Measurements from ENCODE around the gene KIF22. TPM values are rescaled to one million over a fixed set of nuclear protein-coding genes. Genes with fewer than 3 reads are reported as not detected.
A peak's percentile ranks its signal among the peaks of the same experiment; 100 is the strongest.

Gene KIF22
- total RNA-seq, 6 experiments from 2014 or later, result 9.8 to 27.1 (median 24.7) TPM

DNA sequence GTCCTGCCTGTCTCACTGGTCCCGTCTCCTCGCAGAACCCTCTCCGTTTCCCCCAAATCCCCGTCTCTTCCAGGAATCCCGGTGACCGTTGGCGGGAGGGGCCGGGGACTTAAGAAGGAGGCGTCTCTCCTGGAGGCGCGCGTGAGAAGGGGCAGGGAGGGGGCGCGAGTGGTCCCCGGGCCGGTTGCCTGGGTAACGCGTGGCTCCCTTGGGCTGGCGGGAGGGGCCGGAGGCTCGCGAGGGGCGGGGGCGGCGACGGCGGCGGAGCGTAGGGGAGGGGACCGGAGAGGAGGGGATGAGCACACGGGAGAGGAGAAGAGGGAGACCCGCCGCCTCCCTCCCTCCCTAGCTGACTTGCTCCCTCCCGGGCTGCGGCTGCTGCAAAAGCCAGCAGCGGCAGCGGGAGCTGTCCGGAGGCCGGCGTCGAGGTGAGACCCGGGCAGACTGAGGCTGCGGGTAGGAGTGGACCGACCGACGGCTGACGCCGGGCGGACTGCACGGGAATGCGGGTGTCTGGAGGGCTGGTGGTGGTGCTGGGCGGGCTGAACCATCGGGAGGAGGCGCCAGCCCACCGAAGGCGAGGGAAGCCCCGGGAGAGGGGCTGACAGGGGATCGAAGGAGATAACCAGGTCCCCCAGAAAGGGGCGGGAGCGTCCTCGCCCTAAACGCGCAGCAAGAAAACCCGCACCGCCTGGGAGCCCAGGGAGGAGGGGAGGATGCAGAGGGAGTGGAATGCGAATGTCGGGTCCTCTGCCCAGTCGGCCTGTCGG lies 21.5 kb downstream of the KIF22 start, which contains the start of gene PRRT2:
PRRT2 (plus strand) TSS at position 298 of the 770 bp plus-strand sequence. CDS start 862 bp downstream, outside the sequence.
- 20% methylated on average over 27 of the region's 69 CpGs for WGBS (ENCODE audit: insufficient coverage, low coverage, low lambda C conversion rate, missing lambda C conversion rate)
- Histone ChIP-seq H3K4me1 (peaks cover 0 to 30% (median 6%) of the 10 kb centered on the region in 4 donors), H3K27me3 (no peaks in the 10 kb centered on the region), H3K9me3 (no peaks in the 10 kb centered on the region), H3K27ac (peak within 1 kb of the TSS; percentile 76 to 80 (median 78)), H3K36me3 (peaks cover 0 to 10% (median 0%) of the 10 kb centered on the region in 4 donors), H3K4me3 (peak within 1 kb of the TSS; percentile 32 to 60 (median 44))
- DNase-seq (peak in 2 of 3 donors; percentile 57 to 62), ATAC-seq (no peak)
- intact Hi-C loops (cut with DNase I), result loop anchor here in 1 of 2 donors (5.0 to 10.0 kb wide), 2 partner anchors 35 to 183 kb away; partner anchors contain the start of genes HIRIP3 and INO80E
- TF ChIP-seq, protein P1, sequence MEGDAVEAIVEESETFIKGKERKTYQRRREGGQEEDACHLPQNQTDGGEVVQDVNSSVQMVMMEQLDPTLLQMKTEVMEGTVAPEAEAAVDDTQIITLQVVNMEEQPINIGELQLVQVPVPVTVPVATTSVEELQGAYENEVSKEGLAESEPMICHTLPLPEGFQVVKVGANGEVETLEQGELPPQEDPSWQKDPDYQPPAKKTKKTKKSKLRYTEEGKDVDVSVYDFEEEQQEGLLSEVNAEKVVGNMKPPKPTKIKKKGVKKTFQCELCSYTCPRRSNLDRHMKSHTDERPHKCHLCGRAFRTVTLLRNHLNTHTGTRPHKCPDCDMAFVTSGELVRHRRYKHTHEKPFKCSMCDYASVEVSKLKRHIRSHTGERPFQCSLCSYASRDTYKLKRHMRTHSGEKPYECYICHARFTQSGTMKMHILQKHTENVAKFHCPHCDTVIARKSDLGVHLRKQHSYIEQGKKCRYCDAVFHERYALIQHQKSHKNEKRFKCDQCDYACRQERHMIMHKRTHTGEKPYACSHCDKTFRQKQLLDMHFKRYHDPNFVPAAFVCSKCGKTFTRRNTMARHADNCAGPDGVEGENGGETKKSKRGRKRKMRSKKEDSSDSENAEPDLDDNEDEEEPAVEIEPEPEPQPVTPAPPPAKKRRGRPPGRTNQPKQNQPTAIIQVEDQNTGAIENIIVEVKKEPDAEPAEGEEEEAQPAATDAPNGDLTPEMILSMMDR (IDR thresholded peaks at IDR 0.05), result no peak
- no peak for TF ChIP-seq POLR2A (IDR thresholded peaks at IDR 0.05)

DNA sequence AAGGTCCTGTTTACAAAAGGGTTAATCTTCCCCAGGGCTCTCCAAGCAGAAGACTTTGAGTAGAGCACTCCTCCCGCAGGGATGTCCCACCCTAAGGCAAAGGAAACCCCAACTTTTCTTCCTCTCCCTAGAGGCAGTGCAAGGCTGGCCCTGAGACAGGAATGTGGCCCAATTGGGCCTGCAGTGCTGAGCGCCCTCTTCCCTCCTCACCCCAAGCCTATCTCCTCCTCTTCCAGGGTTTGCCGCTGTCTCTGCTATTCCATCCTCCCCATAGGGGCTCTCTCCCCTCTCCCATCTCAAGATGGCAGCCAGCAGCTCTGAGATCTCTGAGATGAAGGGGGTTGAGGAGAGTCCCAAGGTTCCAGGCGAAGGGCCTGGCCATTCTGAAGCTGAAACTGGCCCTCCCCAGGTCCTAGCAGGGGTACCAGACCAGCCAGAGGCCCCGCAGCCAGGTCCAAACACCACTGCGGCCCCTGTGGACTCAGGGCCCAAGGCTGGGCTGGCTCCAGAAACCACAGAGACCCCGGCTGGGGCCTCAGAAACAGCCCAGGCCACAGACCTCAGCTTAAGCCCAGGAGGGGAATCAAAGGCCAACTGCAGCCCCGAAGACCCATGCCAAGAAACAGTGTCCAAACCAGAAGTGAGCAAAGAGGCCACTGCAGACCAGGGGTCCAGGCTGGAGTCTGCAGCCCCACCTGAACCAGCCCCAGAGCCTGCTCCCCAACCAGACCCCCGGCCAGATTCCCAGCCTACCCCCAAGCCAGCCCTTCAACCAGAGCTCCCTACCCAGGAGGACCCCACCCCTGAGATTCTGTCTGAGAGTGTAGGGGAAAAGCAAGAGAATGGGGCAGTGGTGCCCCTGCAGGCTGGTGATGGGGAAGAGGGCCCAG lies 22.4 kb downstream of the KIF22 start:
- ATAC-seq (no peak), DNase-seq (peak in 1 of 3 donors; percentile 50)
- no peak overlapping the region for H3K27ac ChIP-seq
- intact Hi-C loops (cut with DNase I), result loop anchor here in 1 of 2 donors (5.0 to 10.0 kb wide), 2 partner anchors 34 to 182 kb away; partner anchors contain the start of genes HIRIP3 and INO80E
- TF ChIP-seq, protein P1 (IDR thresholded peaks at IDR 0.05), result no peak
- H3K4me1 ChIP-seq, result peaks cover 2 to 32% (median 7%) of the 10 kb centered on the region in 4 donors
- H3K9me3 ChIP-seq, result no peaks in the 10 kb centered on the region
- WGBS (ENCODE audit: insufficient coverage, low coverage, low lambda C conversion rate, missing lambda C conversion rate), result 83% methylated on average over 3 of the region's 9 CpGs
- no peak overlapping the region for H3K4me3 ChIP-seq
- peaks cover 0 to 10% (median 0%) of the 10 kb centered on the region in 4 donors for H3K36me3 ChIP-seq
- no peaks in the 10 kb centered on the region for H3K27me3 ChIP-seq

DNA sequence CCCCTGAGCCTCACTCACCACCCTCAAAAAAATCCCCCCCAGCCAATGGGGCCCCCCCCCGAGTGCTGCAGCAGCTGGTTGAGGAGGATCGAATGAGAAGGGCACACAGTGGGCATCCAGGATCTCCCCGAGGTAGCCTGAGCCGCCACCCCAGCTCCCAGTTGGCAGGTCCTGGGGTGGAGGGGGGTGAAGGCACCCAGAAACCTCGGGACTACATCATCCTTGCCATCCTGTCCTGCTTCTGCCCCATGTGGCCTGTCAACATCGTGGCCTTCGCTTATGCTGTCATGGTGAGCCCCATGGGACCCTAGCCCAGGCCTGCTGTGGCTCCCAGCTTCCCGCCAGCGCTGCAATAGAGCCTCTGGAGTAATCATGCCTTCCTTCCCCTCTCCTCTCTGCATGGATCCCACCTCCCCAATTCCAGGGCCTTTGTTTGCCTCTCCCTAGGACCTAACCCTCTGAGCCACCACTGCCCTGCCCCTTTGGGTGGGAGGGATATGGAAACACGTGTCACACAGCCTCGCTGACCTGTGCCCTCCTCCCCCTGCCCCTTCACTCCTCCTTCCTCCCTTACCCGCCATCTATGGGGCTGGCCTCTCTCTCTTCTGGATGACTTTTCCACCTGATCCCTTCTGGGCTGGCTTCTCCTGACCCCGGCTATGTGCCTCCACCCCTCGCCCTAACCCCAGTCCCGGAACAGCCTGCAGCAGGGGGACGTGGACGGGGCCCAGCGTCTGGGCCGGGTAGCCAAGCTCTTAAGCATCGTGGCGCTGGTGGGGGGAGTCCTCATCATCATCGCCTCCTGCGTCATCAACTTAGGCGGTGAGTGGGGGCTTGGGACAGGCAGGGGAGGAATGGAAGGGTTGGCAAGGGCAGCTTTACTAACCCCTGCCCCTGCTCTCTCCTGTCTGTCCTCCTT lies 23.4 kb downstream of the KIF22 start:
- no peaks in the 10 kb centered on the region for H3K27me3 ChIP-seq
- DNase-seq, result no peak
- no peak overlapping the region for H3K27ac ChIP-seq
- ATAC-seq, result no peak
- TF ChIP-seq, protein P1 (IDR thresholded peaks at IDR 0.05), result no peak
- no peak for TF ChIP-seq POLR2A (IDR thresholded peaks at IDR 0.05)
- peaks cover 0 to 32% (median 7%) of the 10 kb centered on the region in 4 donors for H3K4me1 ChIP-seq
- H3K4me3 ChIP-seq, result no peak overlapping the region
- no peaks in the 10 kb centered on the region for H3K9me3 ChIP-seq
- intact Hi-C loops (cut with DNase I), result loop anchor here in 1 of 2 donors (5.0 to 10.0 kb wide), 2 partner anchors 33 to 181 kb away; partner anchors contain the start of genes HIRIP3 and INO80E
- WGBS (ENCODE audit: insufficient coverage, low coverage, low lambda C conversion rate, missing lambda C conversion rate), result 83% methylated on average over 15 of the region's 24 CpGs
- peaks cover 0 to 9% (median 0%) of the 10 kb centered on the region in 4 donors for H3K36me3 ChIP-seq

Measured in right lobe of liver (tissue), 6 donors.